Measurements from ENCODE around the gene CXCR6.
"Not testable (repeated sequence)": the region's sequence is repeated elsewhere in the genome, so short reads cannot be mapped to it uniquely, and the experiment has no call there.

DNA sequence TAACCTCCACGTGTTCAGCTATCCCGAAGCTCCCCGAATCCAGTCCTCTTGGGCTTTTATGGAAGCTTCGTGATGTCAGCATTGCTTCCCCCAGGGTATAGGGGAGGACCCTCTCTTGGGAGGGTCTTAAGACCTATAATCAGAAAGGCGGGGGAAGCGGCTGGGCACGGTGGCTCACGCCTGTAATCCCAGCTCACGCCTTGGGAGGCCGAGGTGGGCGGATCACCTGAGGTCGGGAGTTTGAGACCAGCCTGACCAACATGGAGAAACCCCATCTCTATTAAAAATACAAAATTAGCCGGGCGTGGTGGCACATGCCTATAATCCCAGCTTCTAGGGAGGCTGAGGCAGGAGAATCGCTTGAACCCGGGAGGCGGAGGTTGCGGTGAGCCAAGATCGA, 54.2 kb downstream of the CXCR6 start:
- TF ChIP-seq, protein P1, sequence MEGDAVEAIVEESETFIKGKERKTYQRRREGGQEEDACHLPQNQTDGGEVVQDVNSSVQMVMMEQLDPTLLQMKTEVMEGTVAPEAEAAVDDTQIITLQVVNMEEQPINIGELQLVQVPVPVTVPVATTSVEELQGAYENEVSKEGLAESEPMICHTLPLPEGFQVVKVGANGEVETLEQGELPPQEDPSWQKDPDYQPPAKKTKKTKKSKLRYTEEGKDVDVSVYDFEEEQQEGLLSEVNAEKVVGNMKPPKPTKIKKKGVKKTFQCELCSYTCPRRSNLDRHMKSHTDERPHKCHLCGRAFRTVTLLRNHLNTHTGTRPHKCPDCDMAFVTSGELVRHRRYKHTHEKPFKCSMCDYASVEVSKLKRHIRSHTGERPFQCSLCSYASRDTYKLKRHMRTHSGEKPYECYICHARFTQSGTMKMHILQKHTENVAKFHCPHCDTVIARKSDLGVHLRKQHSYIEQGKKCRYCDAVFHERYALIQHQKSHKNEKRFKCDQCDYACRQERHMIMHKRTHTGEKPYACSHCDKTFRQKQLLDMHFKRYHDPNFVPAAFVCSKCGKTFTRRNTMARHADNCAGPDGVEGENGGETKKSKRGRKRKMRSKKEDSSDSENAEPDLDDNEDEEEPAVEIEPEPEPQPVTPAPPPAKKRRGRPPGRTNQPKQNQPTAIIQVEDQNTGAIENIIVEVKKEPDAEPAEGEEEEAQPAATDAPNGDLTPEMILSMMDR (IDR thresholded peaks at IDR 0.05; ENCODE audit: poor library complexity, severe bottlenecking): not testable (repeated sequence)
- TF ChIP-seq RAD21 (conservative IDR thresholded peaks at IDR 0.05): not testable (repeated sequence)

Measured in neural cell (in vitro differentiated cells).